Measurements from ENCODE around the gene CRIP2. TPM values are rescaled to one million over a fixed set of nuclear protein-coding genes. Genes with fewer than 3 reads are reported as not detected.

CRIP2 gene
- total and polyA plus RNA-seq, 2 of the 8 experiments (the other 6 are each of a cell fraction or from before 2014, with no cell fraction given), result 4.2 to 13.5 TPM

DNA sequence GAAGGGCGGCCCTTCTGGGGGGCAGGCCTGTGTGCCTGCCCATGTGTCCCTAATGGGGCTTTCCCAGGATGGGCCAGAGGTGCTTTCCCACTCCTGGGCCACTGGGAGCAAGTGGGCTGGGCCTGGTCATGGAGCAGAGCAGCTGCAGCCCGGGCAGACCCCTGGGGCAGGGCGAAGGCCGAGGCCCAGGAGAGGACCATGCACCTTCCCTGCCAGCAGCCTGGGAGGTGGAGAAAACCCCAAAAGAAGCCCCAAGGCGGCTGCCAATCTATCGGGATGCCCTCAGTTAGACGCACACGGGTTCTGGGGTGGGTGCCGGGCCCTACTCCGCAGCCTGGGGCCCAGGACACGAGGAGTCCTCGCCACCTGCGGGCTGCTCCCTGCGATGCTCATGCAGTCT, 16.1 kb upstream of the CRIP2 start:
- H4K91ac ChIP-seq (replicated peaks; ENCODE audit: insufficient read length, low read length), result no peak overlapping the region
- H3K9me3 ChIP-seq (ENCODE audit: insufficient read depth in 2 of 2, low read depth in 1 of 2, low read length in 1 of 2), result no peaks in the 10 kb centered on the region
- H4K5ac ChIP-seq (ENCODE audit: insufficient read length, low read depth, low read length), result no peak overlapping the region
- H3K79me2 ChIP-seq (ENCODE audit: control insufficient read depth in 1 of 2, insufficient read depth in 2 of 2, low read length in 2 of 2), result no peaks in the 10 kb centered on the region; a peak in 1 of 4 replicates
- no peak overlapping the region for H3K4ac ChIP-seq (replicated peaks; ENCODE audit: insufficient read length, low read depth, low read length)
- no peak overlapping the region for H2BK12ac ChIP-seq (ENCODE audit: low read depth, low read length)
- no peak overlapping the region for H3K23ac ChIP-seq (ENCODE audit: insufficient read length)
- no peak overlapping the region for H2BK5ac ChIP-seq (ENCODE audit: low read depth, low read length)
- H3K14ac ChIP-seq (ENCODE audit: insufficient read length), result no peak overlapping the region
- peaks cover 9 to 21% of the 10 kb centered on the region in 2 experiments for H4K20me1 ChIP-seq (replicated peaks in 1 of 2; ENCODE audit: control insufficient read depth in 1 of 2, insufficient read depth in 2 of 2, low read length in 2 of 2)
- H3K56ac ChIP-seq (replicated peaks; ENCODE audit: insufficient read length, low read depth, low read length), result no peak overlapping the region
- H3K4me1 ChIP-seq (replicated peaks in 1 of 4; ENCODE audit: control insufficient read depth in 3 of 4, insufficient read depth in 4 of 4, low read length in 3 of 4), result 0 out of 7 replicates have a peak, but pooled peaks cover 0 to 3% (median 0%) of the 10 kb centered on the region in 4 experiments
- DNase-seq (ENCODE audit: low read depth in 1 of 2, low spot score in 2 of 2) (no peak), FAIRE-seq (no peak)
- ChIA-PET CTCF (ENCODE audit: partially characterized antibody) (interaction anchor here (1.4 to 1.5 kb wide), 2 partner anchors 11 to 263 kb away, joined by 3 to 4 read pairs; no protein-coding TSS in a partner anchor), POLR2A (ENCODE audit: partially characterized antibody) (interaction anchor here (1.8 kb wide), 1 partner anchor 10 kb away, joined by 6 read pairs; no protein-coding TSS in a partner anchor)
- H3K27me3 ChIP-seq (replicated peaks in 1 of 4; ENCODE audit: control insufficient read depth in 3 of 4, extremely low read depth in 1 of 4, insufficient read depth in 3 of 4, low read length in 3 of 4), result no peaks in the 10 kb centered on the region
- H3K18ac ChIP-seq (ENCODE audit: extremely low read depth, low read length), result no peak overlapping the region
- H3K27ac ChIP-seq (ENCODE audit: low read depth, low read length), result no peak overlapping the region
- no peak overlapping the region; the same call in 1 of the 2 replicates for H4K8ac ChIP-seq (ENCODE audit: extremely low read depth, insufficient read depth, low read length)
- no peak overlapping the region for H3K4me3 ChIP-seq (ENCODE audit: extremely low read depth in 1 of 4, insufficient read depth in 2 of 4, low read depth in 3 of 4, low read length in 4 of 4)
- no peak overlapping the region for H3K9ac ChIP-seq (replicated peaks in 1 of 4; ENCODE audit: extremely low read depth in 1 of 4, low read depth in 3 of 4, low read length in 3 of 4)
- H2BK120ac ChIP-seq (replicated peaks; ENCODE audit: low read depth, low read length), result no peak overlapping the region
- H3K36me3 ChIP-seq (ENCODE audit: control insufficient read depth in 2 of 4, insufficient read depth in 4 of 4, low read length in 3 of 4), result peaks cover 10 to 69% (median 40%) of the 10 kb centered on the region in 4 experiments
- peaks cover 2% of the 10 kb centered on the region; the same call in 1 of the 2 replicates for H3K79me1 ChIP-seq (ENCODE audit: low read depth, low read length)
- 92% methylated on average over 14 of the region's 14 CpGs; no CpG with 5 or more reads in 1 of the 2 experiments for WGBS, 2 experiments (ENCODE audit: extremely low coverage in 1 of 2, insufficient coverage in 1 of 2, insufficient read length in 1 of 2, insufficient replicate concordance in 2 of 2, low coverage in 1 of 2, low lambda C conversion rate in 2 of 2, missing lambda C conversion rate in 1 of 2)
- no peak for TF ChIP-seq PHF8 (conservative IDR thresholded peaks at IDR 0.05; ENCODE audit: low read depth, low read length)
- no peak for TF ChIP-seq RFX5 (IDR thresholded peaks at IDR 0.05; ENCODE audit: borderline replicate concordance, low read depth, low read length)
- TF ChIP-seq SIX5 (IDR thresholded peaks at IDR 0.05; ENCODE audit: low read depth, low read length), result no peak
- TF ChIP-seq CHD1 (IDR thresholded peaks at IDR 0.05; ENCODE audit: low read depth, low read length), result no peak
- no peak for TF ChIP-seq EZH2 (IDR thresholded peaks at IDR 0.05; ENCODE audit: low read depth, low read length, severe bottlenecking)
- no peak for TF ChIP-seq RNF2 (IDR thresholded peaks at IDR 0.05; ENCODE audit: borderline replicate concordance, low read depth, low read length, missing control alignments, poor library complexity, severe bottlenecking)
- no peak for TF ChIP-seq ASH2L (IDR thresholded peaks at IDR 0.05; ENCODE audit: low read length)
- no peak for TF ChIP-seq SIN3A (conservative IDR thresholded peaks at IDR 0.05 in 1 of 2, IDR thresholded peaks at IDR 0.05 in 1 of 2; ENCODE audit: low read depth in 1 of 2, low read length in 2 of 2)
- no peak for TF ChIP-seq CREB1 (IDR thresholded peaks at IDR 0.05)
- no peak for TF ChIP-seq TAF1 (IDR thresholded peaks at IDR 0.05; ENCODE audit: low read depth, low read length)
- TF ChIP-seq CEBPB (IDR thresholded peaks at IDR 0.05; ENCODE audit: low read depth, low read length), result no peak
- TF ChIP-seq HDAC2 (IDR thresholded peaks at IDR 0.05; ENCODE audit: borderline replicate concordance in 1 of 2, low read depth in 2 of 2, low read length in 2 of 2), result no peak
- no peak for TF ChIP-seq CTBP2 (IDR thresholded peaks at IDR 0.05; ENCODE audit: borderline replicate concordance, insufficient read depth, insufficient read length, low read length)
- TF ChIP-seq JUND (IDR thresholded peaks at IDR 0.05; ENCODE audit: low read length), result no peak
- H3K4me2 ChIP-seq (ENCODE audit: insufficient read depth in 1 of 2, low read depth in 2 of 2, low read length in 2 of 2), result no peak overlapping the region
- no peak overlapping the region for H2BK15ac ChIP-seq (ENCODE audit: low read length)
- H2AFZ ChIP-seq (ENCODE audit: low read length), result no peak overlapping the region
- H2AK5ac ChIP-seq (ENCODE audit: low read depth, low read length), result no peak overlapping the region
- H2BK20ac ChIP-seq (ENCODE audit: low read length), result no peak overlapping the region
- H3K23me2 ChIP-seq (ENCODE audit: low read depth, low read length), result no peaks in the 10 kb centered on the region
